GM23338 (cell line): ENCODE data around the gene C1QTNF1. TPM values are rescaled to one million over a fixed set of nuclear protein-coding genes. Genes with fewer than 3 reads are reported as not detected.

Experiments
- ATAC-seq: fragments of 200-7000 bp; cut with Tn5 transposase; 3 replicates; pipeline ENCODE4 v1.9.1; 2020
- DNase-seq: peaks from one replicate; pipeline ENCODE4 v3.0.0-alpha.2; 2015; ENCODE audit warnings: low spot score
- H2AFZ ChIP-seq: fragments of 200-600 bp; sonication (generic); 2 replicates; pipeline ENCODE4 v1.8.0; 2016; ENCODE audit warnings: antibody characterized with exemption, mild to moderate bottlenecking, moderate library complexity
- H3F3A ChIP-seq: fragments of 200-600 bp; sonication (generic); replicated peaks from 2 replicates; pipeline ENCODE4 v1.8.0; 2017; ENCODE audit warnings: antibody characterized with exemption, mixed run types, low read depth
- H3K27ac ChIP-seq: fragments of 200-600 bp; sonication (generic); 2 replicates; pipeline ENCODE4 v1.6.1; 2016; ENCODE audit warnings: low read depth
- H3K27me3 ChIP-seq: fragments of 200-600 bp; sonication (generic); 2 replicates; pipeline ENCODE4 v1.8.0; 2016; ENCODE audit warnings: mild to moderate bottlenecking, mixed run types, moderate library complexity; ENCODE audit not compliant: insufficient read depth
- H3K36me3 ChIP-seq: fragments of 200-600 bp; sonication (generic); 2 replicates; pipeline ENCODE4 v1.8.0; 2016; ENCODE audit warnings: mild to moderate bottlenecking; ENCODE audit not compliant: insufficient read depth
- H3K4me1 ChIP-seq: fragments of 200-600 bp; sonication (generic); 2 replicates; pipeline ENCODE4 v1.8.0; 2016; ENCODE audit warnings: mild to moderate bottlenecking, moderate library complexity; ENCODE audit not compliant: insufficient read depth
- H3K4me2 ChIP-seq: fragments of 200-600 bp; sonication (generic); 2 replicates; pipeline ENCODE4 v1.7.1; 2017; ENCODE audit warnings: mixed run types
- H3K4me3 ChIP-seq: fragments of 200-600 bp; sonication (generic); 2 replicates; pipeline ENCODE4 v1.6.1; 2016; ENCODE audit warnings: mixed run types
- H3K79me2 ChIP-seq: fragments of 200-600 bp; sonication (generic); replicated peaks from 2 replicates; pipeline ENCODE4 v1.8.0; 2017; ENCODE audit warnings: mild to moderate bottlenecking; ENCODE audit not compliant: insufficient read depth
- H3K9me2 ChIP-seq: fragments of 200-600 bp; sonication (generic); 2 replicates; pipeline ENCODE4 v1.8.0; 2017; ENCODE audit not compliant: insufficient read depth
- H4K20me1 ChIP-seq: fragments of 200-600 bp; sonication (generic); replicated peaks from 2 replicates; pipeline ENCODE4 v1.8.0; 2017; ENCODE audit warnings: mild to moderate bottlenecking; ENCODE audit not compliant: insufficient read depth
- H3K27ac Mint-ChIP-seq: 2 replicates; pipeline ENCODE4 v1.8.0; 2020; ENCODE audit warnings: inconsistent platforms, mild to moderate bottlenecking, moderate library complexity, mixed read lengths
- H3K27me3 Mint-ChIP-seq: 3 replicates; pipeline ENCODE4 v1.8.0; 2022; ENCODE audit warnings: low read depth, mild to moderate bottlenecking, moderate library complexity, mixed read lengths, inconsistent platforms; ENCODE audit not compliant: insufficient read depth, poor library complexity
- H3K36me3 Mint-ChIP-seq: 3 replicates; pipeline ENCODE4 v1.8.0; 2021; ENCODE audit warnings: low read depth, mild to moderate bottlenecking, inconsistent platforms, moderate library complexity, mixed read lengths
- H3K4me1 Mint-ChIP-seq: 3 replicates; pipeline ENCODE4 v1.8.0; 2020; ENCODE audit warnings: mild to moderate bottlenecking, inconsistent platforms, mixed read lengths
- H3K4me3 Mint-ChIP-seq: 3 replicates; pipeline ENCODE4 v1.8.0; 2021; ENCODE audit warnings: moderate library complexity, mild to moderate bottlenecking, inconsistent platforms, mixed read lengths
- H3K9me3 Mint-ChIP-seq: 3 replicates; pipeline ENCODE4 v1.8.0; 2020; ENCODE audit warnings: moderate library complexity, mild to moderate bottlenecking, inconsistent platforms, mixed read lengths
- CREB1 ChIP-seq: fragments of 250-450 bp; sonication (Bioruptor Pico); IDR thresholded peaks from 2 replicates; pipeline ENCODE4 v1.5.0; 2020; ENCODE audit warnings: low read depth, mild to moderate bottlenecking, moderate library complexity
- EZH2phosphoT487 ChIP-seq: fragments of 200-600 bp; sonication (generic); IDR thresholded peaks from one replicate; pipeline ENCODE4 v1.8.1; 2018; ENCODE audit warnings: antibody characterized with exemption; ENCODE audit not compliant: unreplicated experiment
- JUNB ChIP-seq: IDR thresholded peaks from one replicate; pipeline ENCODE4 v1.6.1; 2016; ENCODE audit warnings: antibody characterized with exemption; ENCODE audit not compliant: unreplicated experiment
- NANOG ChIP-seq: IDR thresholded peaks from 2 replicates; pipeline ENCODE4 v1.6.1; 2016; ENCODE audit warnings: antibody characterized with exemption, borderline replicate concordance
- POLR2AphosphoS5 ChIP-seq: IDR thresholded peaks from 2 replicates; pipeline ENCODE4 v1.6.1; 2016; ENCODE audit warnings: antibody characterized with exemption, low read depth
- polyA plus RNA-seq: library from polyadenylated mRNA; unstranded; fragments of >200 nt; fragmentation: Nextera tagmentation; extraction: Ambion mirVana; gene quantifications from 2 replicates; pipeline ENCODE4 v1.2.1, GENCODE V29; 2016
- total RNA-seq: library from RNA; depleted of rRNA; stranded (reverse); fragments of >200 nt; shearing (Covaris generic); gene quantifications from 2 replicates; pipeline ENCODE4 v1.2.3, GENCODE V29; 2014
- TF ChIP-seq, protein P1 (sequence below): fragments of 250-450 bp; sonication (Bioruptor Pico); IDR thresholded peaks from 2 replicates; pipeline ENCODE4 v1.5.0; 2020; ENCODE audit warnings: mild to moderate bottlenecking, moderate library complexity
- TF ChIP-seq, protein P2 (sequence below): IDR thresholded peaks from one replicate; pipeline ENCODE4 v1.6.1; 2018; ENCODE audit warnings: antibody characterized with exemption; ENCODE audit not compliant: unreplicated experiment

The C1QTNF1 gene
- total and polyA plus RNA-seq, 2 experiments from 2014 or later = 1.1 to 1.9 TPM

DNA sequence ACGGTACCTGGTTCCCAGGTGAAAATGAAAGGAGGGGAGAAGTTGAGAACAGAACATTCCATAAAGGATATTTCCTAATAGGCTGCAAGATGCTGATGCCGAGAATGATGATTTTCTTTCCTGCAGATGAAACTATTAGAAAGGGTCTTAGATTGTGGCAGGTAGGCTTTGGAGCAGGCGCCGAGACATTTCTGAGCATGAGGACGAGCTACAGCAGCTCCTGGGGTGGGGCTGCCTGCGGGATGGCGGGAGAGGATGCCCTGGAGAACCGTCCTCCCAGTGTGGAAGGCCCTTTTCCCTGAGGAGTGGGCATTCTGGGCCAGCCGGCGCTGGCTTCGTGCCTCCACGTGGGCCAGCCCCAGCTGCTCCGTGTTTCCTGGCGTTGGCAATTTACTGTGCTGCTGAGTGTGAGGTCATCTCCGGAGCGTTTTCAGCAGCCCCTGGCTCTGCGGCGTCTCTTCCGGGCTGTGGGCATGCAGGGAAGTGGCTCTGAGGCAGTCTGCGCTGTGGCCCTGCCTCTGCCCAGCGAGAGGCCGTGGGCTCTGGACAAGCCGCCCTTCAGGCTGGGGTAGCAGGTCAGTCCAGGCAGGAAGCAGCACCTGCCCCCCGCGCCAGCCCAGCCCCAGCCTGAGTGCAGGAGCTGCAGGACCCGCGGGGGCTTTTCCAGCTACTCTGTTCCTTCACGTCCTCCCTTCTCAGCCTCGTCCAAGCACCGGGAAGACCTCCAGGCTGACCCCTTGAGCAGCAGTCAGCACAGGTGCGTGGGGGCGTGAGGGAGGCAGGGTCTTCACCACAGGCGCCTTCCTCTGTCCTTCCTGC, 62.8 kb downstream of the C1QTNF1 start:
- Histone ChIP-seq H3K36me3 (no peaks in the 10 kb centered on the region), H3K9me2 (no peaks in the 10 kb centered on the region), H3K4me3 (no peak overlapping the region), H3K4me1 (no peaks in the 10 kb centered on the region), H3K79me2 (no peaks in the 10 kb centered on the region), H3F3A (no peaks in the 10 kb centered on the region), H3K27ac (no peak overlapping the region), H3K4me2 (no peak overlapping the region), H2AFZ (no peak overlapping the region), H4K20me1 (no peaks in the 10 kb centered on the region), H3K27me3 (no peaks in the 10 kb centered on the region)
- peaks cover 9% of the 10 kb centered on the region for H3K27me3 Mint-ChIP-seq
- DNase-seq (no peak), ATAC-seq (no peak)
- H3K36me3 Mint-ChIP-seq = peaks cover 16% of the 10 kb centered on the region
- peaks cover 3% of the 10 kb centered on the region; the same call in 2 of the 3 replicates for H3K4me1 Mint-ChIP-seq
- H3K9me3 Mint-ChIP-seq = peaks cover 3% of the 10 kb centered on the region; the same call in 1 of the 3 replicates
- no peak overlapping the region for H3K4me3 Mint-ChIP-seq
- TF ChIP-seq POLR2AphosphoS5 = no peak
- TF ChIP-seq, protein P1, sequence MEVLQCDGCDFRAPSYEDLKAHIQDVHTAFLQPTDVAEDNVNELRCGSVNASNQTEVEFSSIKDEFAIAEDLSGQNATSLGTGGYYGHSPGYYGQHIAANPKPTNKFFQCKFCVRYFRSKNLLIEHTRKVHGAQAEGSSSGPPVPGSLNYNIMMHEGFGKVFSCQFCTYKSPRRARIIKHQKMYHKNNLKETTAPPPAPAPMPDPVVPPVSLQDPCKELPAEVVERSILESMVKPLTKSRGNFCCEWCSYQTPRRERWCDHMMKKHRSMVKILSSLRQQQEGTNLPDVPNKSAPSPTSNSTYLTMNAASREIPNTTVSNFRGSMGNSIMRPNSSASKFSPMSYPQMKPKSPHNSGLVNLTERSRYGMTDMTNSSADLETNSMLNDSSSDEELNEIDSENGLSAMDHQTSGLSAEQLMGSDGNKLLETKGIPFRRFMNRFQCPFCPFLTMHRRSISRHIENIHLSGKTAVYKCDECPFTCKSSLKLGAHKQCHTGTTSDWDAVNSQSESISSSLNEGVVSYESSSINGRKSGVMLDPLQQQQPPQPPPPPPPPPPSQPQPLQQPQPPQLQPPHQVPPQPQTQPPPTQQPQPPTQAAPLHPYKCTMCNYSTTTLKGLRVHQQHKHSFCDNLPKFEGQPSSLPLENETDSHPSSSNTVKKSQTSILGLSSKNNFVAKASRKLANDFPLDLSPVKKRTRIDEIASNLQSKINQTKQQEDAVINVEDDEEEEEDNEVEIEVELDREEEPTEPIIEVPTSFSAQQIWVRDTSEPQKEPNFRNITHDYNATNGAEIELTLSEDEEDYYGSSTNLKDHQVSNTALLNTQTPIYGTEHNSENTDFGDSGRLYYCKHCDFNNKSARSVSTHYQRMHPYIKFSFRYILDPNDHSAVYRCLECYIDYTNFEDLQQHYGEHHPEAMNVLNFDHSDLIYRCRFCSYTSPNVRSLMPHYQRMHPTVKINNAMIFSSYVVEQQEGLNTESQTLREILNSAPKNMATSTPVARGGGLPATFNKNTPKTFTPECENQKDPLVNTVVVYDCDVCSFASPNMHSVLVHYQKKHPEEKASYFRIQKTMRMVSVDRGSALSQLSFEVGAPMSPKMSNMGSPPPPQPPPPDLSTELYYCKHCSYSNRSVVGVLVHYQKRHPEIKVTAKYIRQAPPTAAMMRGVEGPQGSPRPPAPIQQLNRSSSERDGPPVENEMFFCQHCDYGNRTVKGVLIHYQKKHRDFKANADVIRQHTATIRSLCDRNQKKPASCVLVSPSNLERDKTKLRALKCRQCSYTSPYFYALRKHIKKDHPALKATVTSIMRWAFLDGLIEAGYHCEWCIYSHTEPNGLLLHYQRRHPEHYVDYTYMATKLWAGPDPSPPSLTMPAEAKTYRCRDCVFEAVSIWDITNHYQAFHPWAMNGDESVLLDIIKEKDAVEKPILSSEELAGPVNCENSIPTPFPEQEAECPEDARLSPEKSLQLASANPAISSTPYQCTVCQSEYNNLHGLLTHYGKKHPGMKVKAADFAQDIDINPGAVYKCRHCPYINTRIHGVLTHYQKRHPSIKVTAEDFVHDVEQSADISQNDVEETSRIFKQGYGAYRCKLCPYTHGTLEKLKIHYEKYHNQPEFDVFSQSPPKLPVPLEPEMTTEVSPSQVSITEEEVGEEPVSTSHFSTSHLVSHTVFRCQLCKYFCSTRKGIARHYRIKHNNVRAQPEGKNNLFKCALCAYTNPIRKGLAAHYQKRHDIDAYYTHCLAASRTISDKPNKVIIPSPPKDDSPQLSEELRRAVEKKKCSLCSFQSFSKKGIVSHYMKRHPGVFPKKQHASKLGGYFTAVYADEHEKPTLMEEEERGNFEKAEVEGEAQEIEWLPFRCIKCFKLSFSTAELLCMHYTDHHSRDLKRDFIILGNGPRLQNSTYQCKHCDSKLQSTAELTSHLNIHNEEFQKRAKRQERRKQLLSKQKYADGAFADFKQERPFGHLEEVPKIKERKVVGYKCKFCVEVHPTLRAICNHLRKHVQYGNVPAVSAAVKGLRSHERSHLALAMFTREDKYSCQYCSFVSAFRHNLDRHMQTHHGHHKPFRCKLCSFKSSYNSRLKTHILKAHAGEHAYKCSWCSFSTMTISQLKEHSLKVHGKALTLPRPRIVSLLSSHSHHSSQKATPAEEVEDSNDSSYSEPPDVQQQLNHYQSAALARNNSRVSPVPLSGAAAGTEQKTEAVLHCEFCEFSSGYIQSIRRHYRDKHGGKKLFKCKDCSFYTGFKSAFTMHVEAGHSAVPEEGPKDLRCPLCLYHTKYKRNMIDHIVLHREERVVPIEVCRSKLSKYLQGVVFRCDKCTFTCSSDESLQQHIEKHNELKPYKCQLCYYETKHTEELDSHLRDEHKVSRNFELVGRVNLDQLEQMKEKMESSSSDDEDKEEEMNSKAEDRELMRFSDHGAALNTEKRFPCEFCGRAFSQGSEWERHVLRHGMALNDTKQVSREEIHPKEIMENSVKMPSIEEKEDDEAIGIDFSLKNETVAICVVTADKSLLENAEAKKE (CRISPR knock-in tag) = no peak
- TF ChIP-seq JUNB = no peak
- TF ChIP-seq EZH2phosphoT487 = no peak
- TF ChIP-seq, protein P2, sequence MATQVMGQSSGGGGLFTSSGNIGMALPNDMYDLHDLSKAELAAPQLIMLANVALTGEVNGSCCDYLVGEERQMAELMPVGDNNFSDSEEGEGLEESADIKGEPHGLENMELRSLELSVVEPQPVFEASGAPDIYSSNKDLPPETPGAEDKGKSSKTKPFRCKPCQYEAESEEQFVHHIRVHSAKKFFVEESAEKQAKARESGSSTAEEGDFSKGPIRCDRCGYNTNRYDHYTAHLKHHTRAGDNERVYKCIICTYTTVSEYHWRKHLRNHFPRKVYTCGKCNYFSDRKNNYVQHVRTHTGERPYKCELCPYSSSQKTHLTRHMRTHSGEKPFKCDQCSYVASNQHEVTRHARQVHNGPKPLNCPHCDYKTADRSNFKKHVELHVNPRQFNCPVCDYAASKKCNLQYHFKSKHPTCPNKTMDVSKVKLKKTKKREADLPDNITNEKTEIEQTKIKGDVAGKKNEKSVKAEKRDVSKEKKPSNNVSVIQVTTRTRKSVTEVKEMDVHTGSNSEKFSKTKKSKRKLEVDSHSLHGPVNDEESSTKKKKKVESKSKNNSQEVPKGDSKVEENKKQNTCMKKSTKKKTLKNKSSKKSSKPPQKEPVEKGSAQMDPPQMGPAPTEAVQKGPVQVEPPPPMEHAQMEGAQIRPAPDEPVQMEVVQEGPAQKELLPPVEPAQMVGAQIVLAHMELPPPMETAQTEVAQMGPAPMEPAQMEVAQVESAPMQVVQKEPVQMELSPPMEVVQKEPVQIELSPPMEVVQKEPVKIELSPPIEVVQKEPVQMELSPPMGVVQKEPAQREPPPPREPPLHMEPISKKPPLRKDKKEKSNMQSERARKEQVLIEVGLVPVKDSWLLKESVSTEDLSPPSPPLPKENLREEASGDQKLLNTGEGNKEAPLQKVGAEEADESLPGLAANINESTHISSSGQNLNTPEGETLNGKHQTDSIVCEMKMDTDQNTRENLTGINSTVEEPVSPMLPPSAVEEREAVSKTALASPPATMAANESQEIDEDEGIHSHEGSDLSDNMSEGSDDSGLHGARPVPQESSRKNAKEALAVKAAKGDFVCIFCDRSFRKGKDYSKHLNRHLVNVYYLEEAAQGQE = no peak
- no peak for TF ChIP-seq CREB1 (CRISPR knock-in tag)
- TF ChIP-seq NANOG = no peak
- H3K27ac Mint-ChIP-seq = no peak overlapping the region
